GM13976 (cell line): Measurements from ENCODE around the gene SAMD8.
A peak's percentile ranks its signal among the peaks of the same experiment; 100 is the strongest.

Source experiments
- DNase-seq: peaks from one replicate; pipeline ENCODE4 v3.0.0; 2012; ENCODE audit warnings: low spot score
- CTCF ChIP-seq: IDR thresholded peaks from 2 replicates; pipeline ENCODE4 v1.5.1; 2012; ENCODE audit warnings: borderline replicate concordance, mild to moderate bottlenecking; ENCODE audit not compliant: insufficient read depth; ENCODE audit errors: extremely low read depth, missing control alignments, control extremely low read depth
- in situ Hi-C: fragments of 300-500 bp; cut with MboI; formaldehyde crosslinking; loops from one replicate; pipeline ENCODE4 v1.12.0; 2022; ENCODE audit warnings: low sequenced_read_pairs, mixed read lengths, inconsistent platforms; ENCODE audit not compliant: unreplicated experiment

Gene SAMD8

GRCh38 chr10:75095631-75096030, 15.8 kb upstream of the SAMD8 start:
- in situ Hi-C loops = loop anchor here (5.0 to 10.0 kb wide), 2 partner anchors 351 to 828 kb away; no protein-coding TSS in a partner anchor
- TF ChIP-seq CTCF = no peak
- DNase-seq = no peak

- DNase-seq = no peak
- in situ Hi-C loops = loop anchor here (5.0 to 10.0 kb wide), 2 partner anchors 352 to 829 kb away; no protein-coding TSS in a partner anchor
- TF ChIP-seq CTCF = no peak
Observed at GRCh38 chr10:75096749-75097148, 14.7 kb upstream of the SAMD8 start.

GRCh38 chr10:75097666-75098285, 13.7 kb upstream of the SAMD8 start:
- in situ Hi-C loops = loop anchor here (5.0 to 10.0 kb wide), 2 partner anchors 353 to 830 kb away; no protein-coding TSS in a partner anchor
- peak; percentile 23 for TF ChIP-seq CTCF
- DNase-seq = no peak

- no peak for DNase-seq
- no peak for TF ChIP-seq CTCF
- in situ Hi-C loops = loop anchor here (5.0 to 10.0 kb wide), 2 partner anchors 354 to 832 kb away; no protein-coding TSS in a partner anchor
Observed at GRCh38 chr10:75098902-75099673, 12.4 kb upstream of the SAMD8 start.

- peak; percentile 93 for DNase-seq
- in situ Hi-C loops = loop anchor here (5.0 to 10.0 kb wide), 2 partner anchors 355 to 833 kb away; no protein-coding TSS in a partner anchor
- TF ChIP-seq CTCF = peak; percentile 95
Observed at GRCh38 chr10:75099952-75100763, 11.3 kb upstream of the SAMD8 start.

GRCh38 chr10:75100764-75101291, 10.6 kb upstream of the SAMD8 start:
- no peak for DNase-seq
- in situ Hi-C loops = no loop called here
- TF ChIP-seq CTCF = no peak
